Measurements from ENCODE around the gene GLI2. TPM values are rescaled to one million over a fixed set of nuclear protein-coding genes. Genes with fewer than 3 reads are reported as not detected.
A peak's percentile ranks its signal among the peaks of the same experiment; 100 is the strongest.

Gene GLI2
- total RNA-seq, 1 donor from 2014 or later = 4.8 TPM

- Histone ChIP-seq H3K36me3 (ENCODE audit: control insufficient read depth, insufficient read depth, low read length) (no peaks in the 10 kb centered on the region), H3K27me3 (ENCODE audit: control insufficient read depth, insufficient read depth, low read length) (no peaks in the 10 kb centered on the region), H3K4me3 (ENCODE audit: low read depth, low read length) (no peak overlapping the region)
- DNase-seq (ENCODE audit: low read depth) = no peak
- TF ChIP-seq CTCF (IDR thresholded peaks at IDR 0.05; ENCODE audit: insufficient read depth, low read length, poor library complexity, severe bottlenecking) = no peak
These were observed 34.1 kb downstream of the GLI2 start for GRCh38 chr2:120769787-120770120.

GRCh38 chr2:120770176-120770575, 34.5 kb downstream of the GLI2 start:
- no peaks in the 10 kb centered on the region for H3K27me3 ChIP-seq (ENCODE audit: control insufficient read depth, insufficient read depth, low read length)
- TF ChIP-seq CTCF (IDR thresholded peaks at IDR 0.05; ENCODE audit: insufficient read depth, low read length, poor library complexity, severe bottlenecking) = no peak
- no peak overlapping the region for H3K4me3 ChIP-seq (ENCODE audit: low read depth, low read length)
- no peak for DNase-seq (ENCODE audit: low read depth)
- no peaks in the 10 kb centered on the region for H3K36me3 ChIP-seq (ENCODE audit: control insufficient read depth, insufficient read depth, low read length)

- no peaks in the 10 kb centered on the region for H3K36me3 ChIP-seq (ENCODE audit: control insufficient read depth, insufficient read depth, low read length)
- H3K4me3 ChIP-seq (ENCODE audit: low read depth, low read length) = no peak overlapping the region
- no peak for DNase-seq (ENCODE audit: low read depth)
- TF ChIP-seq CTCF (IDR thresholded peaks at IDR 0.05; ENCODE audit: insufficient read depth, low read length, poor library complexity, severe bottlenecking) = no peak
- H3K27me3 ChIP-seq (ENCODE audit: control insufficient read depth, insufficient read depth, low read length) = no peaks in the 10 kb centered on the region
These were observed 35.0 kb downstream of the GLI2 start for GRCh38 chr2:120770641-120771040.

GRCh38 chr2:120771111-120771780, 35.6 kb downstream of the GLI2 start:
- TF ChIP-seq CTCF (IDR thresholded peaks at IDR 0.05; ENCODE audit: insufficient read depth, low read length, poor library complexity, severe bottlenecking) = no peak
- Histone ChIP-seq H3K27me3 (ENCODE audit: control insufficient read depth, insufficient read depth, low read length) (no peaks in the 10 kb centered on the region), H3K4me3 (ENCODE audit: low read depth, low read length) (no peak overlapping the region), H3K36me3 (ENCODE audit: control insufficient read depth, insufficient read depth, low read length) (no peaks in the 10 kb centered on the region)
- peak; percentile 67 for DNase-seq (ENCODE audit: low read depth)

GRCh38 chr2:120771781-120772208, 36.1 kb downstream of the GLI2 start:
- Histone ChIP-seq H3K4me3 (ENCODE audit: low read depth, low read length) (no peak overlapping the region), H3K27me3 (ENCODE audit: control insufficient read depth, insufficient read depth, low read length) (no peaks in the 10 kb centered on the region), H3K36me3 (ENCODE audit: control insufficient read depth, insufficient read depth, low read length) (no peaks in the 10 kb centered on the region)
- TF ChIP-seq CTCF (IDR thresholded peaks at IDR 0.05; ENCODE audit: insufficient read depth, low read length, poor library complexity, severe bottlenecking) = no peak
- DNase-seq (ENCODE audit: low read depth) = no peak

- no peak overlapping the region for H3K4me3 ChIP-seq (ENCODE audit: low read depth, low read length)
- TF ChIP-seq CTCF (IDR thresholded peaks at IDR 0.05; ENCODE audit: insufficient read depth, low read length, poor library complexity, severe bottlenecking) = no peak
- H3K27me3 ChIP-seq (ENCODE audit: control insufficient read depth, insufficient read depth, low read length) = no peaks in the 10 kb centered on the region
- no peak for DNase-seq (ENCODE audit: low read depth)
- no peaks in the 10 kb centered on the region for H3K36me3 ChIP-seq (ENCODE audit: control insufficient read depth, insufficient read depth, low read length)
These were observed 36.6 kb downstream of the GLI2 start for GRCh38 chr2:120772261-120772660.
